WTC11 (cell line): Measurements from ENCODE around the gene GOLGA2. TPM values are rescaled to one million over a fixed set of nuclear protein-coding genes. Genes with fewer than 3 reads are reported as not detected.

Source experiments
- ATAC-seq: fragments of 200-7000 bp; cut with Tn5 transposase; 2 replicates; pipeline ENCODE4 v1.10.0; 2021; ENCODE audit warnings: mild to moderate bottlenecking, moderate library complexity
- CTCF ChIA-PET: fragments of 300-600 bp; sonication (Branson Sonifier 250); formaldehyde crosslinking; loops from one replicate; lab custom pipeline; 2021; ENCODE audit warnings: antibody characterized with exemption; lab: Charles Lee
- POLR2A ChIA-PET: fragments of 350-600 bp; sonication (Branson Sonifier 250); formaldehyde crosslinking; loops from one replicate; lab custom pipeline; 2021; ENCODE audit warnings: antibody characterized with exemption; lab: Charles Lee
- DNase-seq: peaks from one replicate; pipeline ENCODE4 v3.0.0; 2021; ENCODE audit warnings: low spot score
- H3K27ac Mint-ChIP-seq: 2 replicates; pipeline ENCODE4 v1.8.0; 2021; ENCODE audit warnings: mixed read lengths
- H3K27me3 Mint-ChIP-seq: 2 replicates; pipeline ENCODE4 v1.8.0; 2021; ENCODE audit warnings: low read depth, mild to moderate bottlenecking, moderate library complexity, mixed read lengths
- H3K36me3 Mint-ChIP-seq: 2 replicates; pipeline ENCODE4 v1.8.0; 2021; ENCODE audit warnings: mixed read lengths
- H3K4me1 Mint-ChIP-seq: 2 replicates; pipeline ENCODE4 v1.8.0; 2022; ENCODE audit warnings: mixed read lengths
- H3K4me3 Mint-ChIP-seq: 2 replicates; pipeline ENCODE4 v1.8.0; 2021; ENCODE audit warnings: mild to moderate bottlenecking, moderate library complexity, mixed read lengths
- H3K9me3 Mint-ChIP-seq: 2 replicates; pipeline ENCODE4 v1.8.0; 2021; ENCODE audit warnings: mixed read lengths
- ATF1 ChIP-seq: sonication (generic); formaldehyde crosslinking; IDR thresholded peaks from 2 replicates; pipeline ENCODE4 v1.8.1; 2023; ENCODE audit warnings: mild to moderate bottlenecking, moderate library complexity, missing genetic modification reagents
- CREB1 ChIP-seq: sonication (generic); formaldehyde crosslinking; IDR thresholded peaks from 2 replicates; pipeline ENCODE4 v1.8.0; 2023; ENCODE audit warnings: mild to moderate bottlenecking, missing genetic modification reagents
- FOXP1 ChIP-seq: sonication (generic); formaldehyde crosslinking; IDR thresholded peaks from 2 replicates; pipeline ENCODE4 v1.8.0; 2022; ENCODE audit warnings: missing genetic modification reagents, mild to moderate bottlenecking, moderate library complexity, borderline replicate concordance
- NR1H2 ChIP-seq: sonication (generic); formaldehyde crosslinking; IDR thresholded peaks from 2 replicates; pipeline ENCODE4 v1.9.0; 2021; ENCODE audit warnings: mild to moderate bottlenecking, moderate library complexity, missing genetic modification reagents
- NR3C1 ChIP-seq: sonication (generic); formaldehyde crosslinking; conservative IDR thresholded peaks from 2 replicates; pipeline ENCODE4 v1.8.1; 2023; ENCODE audit warnings: low read depth, mild to moderate bottlenecking, missing genetic modification reagents
- SOX15 ChIP-seq: fragments of 250-450 bp; sonication (Bioruptor Pico); IDR thresholded peaks from 2 replicates; pipeline ENCODE4 v1.9.0; 2021; ENCODE audit warnings: mild to moderate bottlenecking
- ZNF138 ChIP-seq: sonication (generic); formaldehyde crosslinking; conservative IDR thresholded peaks from 2 replicates; pipeline ENCODE4 v1.8.1; 2022; ENCODE audit warnings: mild to moderate bottlenecking, moderate library complexity, missing genetic modification reagents
- ZNF232 ChIP-seq: sonication (generic); formaldehyde crosslinking; IDR thresholded peaks from 2 replicates; pipeline ENCODE4 v1.8.0; 2022; ENCODE audit warnings: mild to moderate bottlenecking, missing genetic modification reagents
- total RNA-seq: library from RNA; stranded (reverse); gene quantifications from 3 replicates; pipeline ENCODE4 v1.2.3, GENCODE V29; 2021
- TF ChIP-seq, protein P1 (sequence below): sonication (generic); formaldehyde crosslinking; IDR thresholded peaks from 2 replicates; pipeline ENCODE4 v1.8.0; 2022; ENCODE audit warnings: mild to moderate bottlenecking, missing genetic modification reagents
- TF ChIP-seq, protein P2 (sequence below): sonication (generic); formaldehyde crosslinking; IDR thresholded peaks from 2 replicates; pipeline ENCODE4 v1.8.1; 2022; ENCODE audit warnings: mild to moderate bottlenecking, missing genetic modification reagents, moderate library complexity, borderline replicate concordance
- TF ChIP-seq, protein P3 (sequence below): fragments of 250-450 bp; sonication (Bioruptor Pico); conservative IDR thresholded peaks from 2 replicates; pipeline ENCODE4 v1.9.0; 2021; ENCODE audit warnings: mild to moderate bottlenecking
- TF ChIP-seq, protein P4 (sequence below): sonication (generic); formaldehyde crosslinking; IDR thresholded peaks from 2 replicates; pipeline ENCODE4 v1.8.1; 2022; ENCODE audit warnings: mild to moderate bottlenecking, moderate library complexity, missing genetic modification reagents
- TF ChIP-seq, protein P5 (sequence below): sonication (generic); formaldehyde crosslinking; IDR thresholded peaks from 2 replicates; pipeline ENCODE4 v1.8.1; 2023; ENCODE audit warnings: mild to moderate bottlenecking, missing genetic modification reagents
- TF ChIP-seq, protein P6 (sequence below): sonication (generic); formaldehyde crosslinking; IDR thresholded peaks from 2 replicates; pipeline ENCODE4 v1.8.1; 2023; ENCODE audit warnings: mild to moderate bottlenecking, missing genetic modification reagents
- TF ChIP-seq, protein P7 (sequence below): fragments of 250-450 bp; sonication (Bioruptor Pico); IDR thresholded peaks from 2 replicates; pipeline ENCODE4 v1.9.0; 2021; ENCODE audit warnings: moderate library complexity, mild to moderate bottlenecking, inconsistent platforms, borderline replicate concordance
- TF ChIP-seq, protein P8 (sequence below): sonication (generic); formaldehyde crosslinking; IDR thresholded peaks from 2 replicates; pipeline ENCODE4 v1.8.1; 2023; ENCODE audit warnings: mild to moderate bottlenecking, missing genetic modification reagents, moderate library complexity
- TF ChIP-seq, protein P9 (sequence below): sonication (generic); formaldehyde crosslinking; IDR thresholded peaks from 2 replicates; pipeline ENCODE4 v1.8.1; 2022; ENCODE audit warnings: low read depth, mild to moderate bottlenecking, moderate library complexity, missing genetic modification reagents, borderline replicate concordance

GOLGA2 gene
- total RNA-seq, 1 experiment from 2014 or later = 66.3 TPM

DNA sequence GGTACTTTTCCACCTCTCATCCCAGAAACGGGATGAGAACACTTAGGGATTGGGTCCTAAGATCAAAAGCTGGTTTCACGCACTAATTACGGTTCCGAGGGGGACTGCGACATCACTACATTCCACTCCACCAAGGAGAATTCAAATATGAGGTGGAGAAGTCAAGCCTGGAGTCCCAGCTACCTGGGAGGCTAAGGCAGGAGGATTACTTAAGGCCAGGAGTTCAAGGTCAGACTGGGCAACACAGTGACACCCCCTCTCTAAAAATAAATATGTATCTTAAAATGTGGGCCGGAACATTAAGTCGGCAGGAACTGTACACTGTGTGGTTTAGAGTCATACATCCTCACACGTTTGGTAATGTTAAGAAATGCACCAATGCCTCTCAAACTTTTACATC, 1.6 kb downstream of the GOLGA2 start:
- TF ChIP-seq FOXP1 (CRISPR knock-in tag) (no peak), NR3C1 (CRISPR knock-in tag) (no peak), CREB1 (CRISPR knock-in tag) (no peak)
- TF ChIP-seq, protein P1, sequence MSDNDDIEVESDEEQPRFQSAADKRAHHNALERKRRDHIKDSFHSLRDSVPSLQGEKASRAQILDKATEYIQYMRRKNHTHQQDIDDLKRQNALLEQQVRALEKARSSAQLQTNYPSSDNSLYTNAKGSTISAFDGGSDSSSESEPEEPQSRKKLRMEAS (CRISPR knock-in tag) = no peak
- TF ChIP-seq, protein P2, sequence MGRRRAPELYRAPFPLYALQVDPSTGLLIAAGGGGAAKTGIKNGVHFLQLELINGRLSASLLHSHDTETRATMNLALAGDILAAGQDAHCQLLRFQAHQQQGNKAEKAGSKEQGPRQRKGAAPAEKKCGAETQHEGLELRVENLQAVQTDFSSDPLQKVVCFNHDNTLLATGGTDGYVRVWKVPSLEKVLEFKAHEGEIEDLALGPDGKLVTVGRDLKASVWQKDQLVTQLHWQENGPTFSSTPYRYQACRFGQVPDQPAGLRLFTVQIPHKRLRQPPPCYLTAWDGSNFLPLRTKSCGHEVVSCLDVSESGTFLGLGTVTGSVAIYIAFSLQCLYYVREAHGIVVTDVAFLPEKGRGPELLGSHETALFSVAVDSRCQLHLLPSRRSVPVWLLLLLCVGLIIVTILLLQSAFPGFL (CRISPR knock-in tag) = no peak
- TF ChIP-seq, protein P3, sequence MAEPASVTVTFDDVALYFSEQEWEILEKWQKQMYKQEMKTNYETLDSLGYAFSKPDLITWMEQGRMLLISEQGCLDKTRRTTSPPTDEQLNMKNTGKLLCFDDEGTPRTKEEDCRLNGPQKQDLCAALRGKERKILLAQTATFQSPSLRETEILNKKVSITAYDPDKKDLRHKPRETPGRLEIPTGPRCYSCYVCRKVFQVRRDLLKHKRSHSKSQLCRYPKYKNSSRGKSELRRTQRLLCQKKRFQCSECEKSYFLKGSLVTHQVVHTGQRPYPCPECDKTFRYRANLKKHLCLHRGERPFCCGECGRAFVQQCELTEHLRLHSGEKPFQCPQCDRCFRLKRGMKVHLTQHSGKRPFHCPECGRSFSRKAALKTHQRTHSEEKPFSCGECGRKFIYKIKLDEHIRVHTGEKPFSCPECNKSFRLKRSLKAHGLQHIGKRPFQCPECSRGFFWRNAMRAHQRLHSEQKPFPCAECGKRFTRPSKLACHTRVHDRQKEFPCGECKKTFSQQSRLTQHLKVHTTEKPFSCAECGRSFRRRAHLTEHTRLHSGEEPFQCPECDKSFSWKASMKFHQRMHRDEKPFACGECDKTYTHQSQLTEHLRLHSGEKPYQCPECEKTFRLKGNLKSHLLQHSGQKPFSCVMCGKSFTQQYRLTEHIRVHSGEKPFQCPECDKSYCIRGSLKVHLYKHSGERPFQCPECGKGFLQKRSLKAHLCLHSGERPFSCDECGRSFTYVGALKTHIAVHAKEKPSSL (CRISPR knock-in tag) = no peak
- peaks cover 14% of the 10 kb centered on the region for H3K4me1 Mint-ChIP-seq
- no peaks in the 10 kb centered on the region for H3K9me3 Mint-ChIP-seq
- no peak for DNase-seq
- ChIA-PET CTCF (interaction anchor here (2.1 kb wide), 1 partner anchor 19 kb away, joined by 7 read pairs; no protein-coding TSS in a partner anchor), POLR2A (no interaction called here)
- H3K4me3 Mint-ChIP-seq = peak overlapping the region; percentile 92
- peaks cover 12% of the 10 kb centered on the region for H3K36me3 Mint-ChIP-seq
- ATAC-seq = no peak
- no peak overlapping the region for H3K27ac Mint-ChIP-seq
- no peaks in the 10 kb centered on the region; the same call in 1 of the 2 replicates for H3K27me3 Mint-ChIP-seq

DNA sequence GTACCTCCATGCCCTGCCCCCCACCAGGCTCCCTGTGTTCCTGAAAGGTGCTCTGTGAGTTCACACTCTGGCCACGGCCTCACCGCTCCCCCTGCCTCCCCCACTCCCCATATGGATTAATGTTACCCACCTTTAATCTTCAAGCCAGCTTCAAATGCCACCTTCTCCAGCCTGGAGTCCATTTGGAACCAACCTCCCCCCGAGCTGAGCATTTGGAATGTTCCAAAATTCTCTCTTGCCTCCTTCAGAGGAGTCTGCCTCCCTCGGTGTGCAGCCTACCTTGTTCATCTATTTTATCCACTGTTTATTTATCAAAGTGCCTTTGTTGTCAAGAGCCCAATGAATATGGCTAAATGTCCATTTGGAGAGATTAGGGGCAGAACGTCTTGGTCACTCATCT, 4.3 kb downstream of the GOLGA2 start:
- ChIA-PET CTCF (interaction anchor here (0.7 to 1.0 kb wide), 3 partner anchors 12 to 66 kb away, joined by 3 to 6 read pairs (median 3); no protein-coding TSS in a partner anchor), POLR2A (no interaction called here)
- DNase-seq (no peak), ATAC-seq (no peak)
- Mint-ChIP-seq H3K4me3 (no peak overlapping the region), H3K9me3 (no peaks in the 10 kb centered on the region), H3K27ac (no peak overlapping the region), H3K4me1 (peaks cover 5% of the 10 kb centered on the region), H3K27me3 (no peaks in the 10 kb centered on the region; the same call in 1 of the 2 replicates), H3K36me3 (peaks cover 12% of the 10 kb centered on the region)
- TF ChIP-seq, protein P4, sequence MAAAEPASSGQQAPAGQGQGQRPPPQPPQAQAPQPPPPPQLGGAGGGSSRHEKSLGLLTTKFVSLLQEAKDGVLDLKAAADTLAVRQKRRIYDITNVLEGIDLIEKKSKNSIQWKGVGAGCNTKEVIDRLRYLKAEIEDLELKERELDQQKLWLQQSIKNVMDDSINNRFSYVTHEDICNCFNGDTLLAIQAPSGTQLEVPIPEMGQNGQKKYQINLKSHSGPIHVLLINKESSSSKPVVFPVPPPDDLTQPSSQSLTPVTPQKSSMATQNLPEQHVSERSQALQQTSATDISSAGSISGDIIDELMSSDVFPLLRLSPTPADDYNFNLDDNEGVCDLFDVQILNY (CRISPR knock-in tag) = no peak
- TF ChIP-seq ATF1 (no peak), NR1H2 (no peak), CREB1 (CRISPR knock-in tag) (no peak), ZNF232 (CRISPR knock-in tag) (no peak), SOX15 (CRISPR knock-in tag) (no peak), ZNF138 (CRISPR knock-in tag) (no peak)
- TF ChIP-seq, protein P3 (CRISPR knock-in tag) = no peak
- TF ChIP-seq, protein P5, sequence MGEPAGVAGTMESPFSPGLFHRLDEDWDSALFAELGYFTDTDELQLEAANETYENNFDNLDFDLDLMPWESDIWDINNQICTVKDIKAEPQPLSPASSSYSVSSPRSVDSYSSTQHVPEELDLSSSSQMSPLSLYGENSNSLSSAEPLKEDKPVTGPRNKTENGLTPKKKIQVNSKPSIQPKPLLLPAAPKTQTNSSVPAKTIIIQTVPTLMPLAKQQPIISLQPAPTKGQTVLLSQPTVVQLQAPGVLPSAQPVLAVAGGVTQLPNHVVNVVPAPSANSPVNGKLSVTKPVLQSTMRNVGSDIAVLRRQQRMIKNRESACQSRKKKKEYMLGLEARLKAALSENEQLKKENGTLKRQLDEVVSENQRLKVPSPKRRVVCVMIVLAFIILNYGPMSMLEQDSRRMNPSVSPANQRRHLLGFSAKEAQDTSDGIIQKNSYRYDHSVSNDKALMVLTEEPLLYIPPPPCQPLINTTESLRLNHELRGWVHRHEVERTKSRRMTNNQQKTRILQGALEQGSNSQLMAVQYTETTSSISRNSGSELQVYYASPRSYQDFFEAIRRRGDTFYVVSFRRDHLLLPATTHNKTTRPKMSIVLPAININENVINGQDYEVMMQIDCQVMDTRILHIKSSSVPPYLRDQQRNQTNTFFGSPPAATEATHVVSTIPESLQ (CRISPR knock-in tag) = no peak
- TF ChIP-seq, protein P1 (CRISPR knock-in tag) = no peak
- TF ChIP-seq, protein P6, sequence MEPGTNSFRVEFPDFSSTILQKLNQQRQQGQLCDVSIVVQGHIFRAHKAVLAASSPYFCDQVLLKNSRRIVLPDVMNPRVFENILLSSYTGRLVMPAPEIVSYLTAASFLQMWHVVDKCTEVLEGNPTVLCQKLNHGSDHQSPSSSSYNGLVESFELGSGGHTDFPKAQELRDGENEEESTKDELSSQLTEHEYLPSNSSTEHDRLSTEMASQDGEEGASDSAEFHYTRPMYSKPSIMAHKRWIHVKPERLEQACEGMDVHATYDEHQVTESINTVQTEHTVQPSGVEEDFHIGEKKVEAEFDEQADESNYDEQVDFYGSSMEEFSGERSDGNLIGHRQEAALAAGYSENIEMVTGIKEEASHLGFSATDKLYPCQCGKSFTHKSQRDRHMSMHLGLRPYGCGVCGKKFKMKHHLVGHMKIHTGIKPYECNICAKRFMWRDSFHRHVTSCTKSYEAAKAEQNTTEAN (CRISPR knock-in tag) = no peak
- TF ChIP-seq, protein P7, sequence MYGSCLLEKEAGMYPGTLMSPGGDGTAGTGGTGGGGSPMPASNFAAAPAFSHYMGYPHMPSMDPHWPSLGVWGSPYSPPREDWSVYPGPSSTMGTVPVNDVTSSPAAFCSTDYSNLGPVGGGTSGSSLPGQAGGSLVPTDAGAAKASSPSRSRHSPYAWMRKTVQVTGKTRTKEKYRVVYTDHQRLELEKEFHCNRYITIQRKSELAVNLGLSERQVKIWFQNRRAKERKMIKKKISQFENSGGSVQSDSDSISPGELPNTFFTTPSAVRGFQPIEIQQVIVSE = no peak
- TF ChIP-seq, protein P8, sequence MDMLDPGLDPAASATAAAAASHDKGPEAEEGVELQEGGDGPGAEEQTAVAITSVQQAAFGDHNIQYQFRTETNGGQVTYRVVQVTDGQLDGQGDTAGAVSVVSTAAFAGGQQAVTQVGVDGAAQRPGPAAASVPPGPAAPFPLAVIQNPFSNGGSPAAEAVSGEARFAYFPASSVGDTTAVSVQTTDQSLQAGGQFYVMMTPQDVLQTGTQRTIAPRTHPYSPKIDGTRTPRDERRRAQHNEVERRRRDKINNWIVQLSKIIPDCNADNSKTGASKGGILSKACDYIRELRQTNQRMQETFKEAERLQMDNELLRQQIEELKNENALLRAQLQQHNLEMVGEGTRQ (CRISPR knock-in tag) = no peak
- TF ChIP-seq, protein P9, sequence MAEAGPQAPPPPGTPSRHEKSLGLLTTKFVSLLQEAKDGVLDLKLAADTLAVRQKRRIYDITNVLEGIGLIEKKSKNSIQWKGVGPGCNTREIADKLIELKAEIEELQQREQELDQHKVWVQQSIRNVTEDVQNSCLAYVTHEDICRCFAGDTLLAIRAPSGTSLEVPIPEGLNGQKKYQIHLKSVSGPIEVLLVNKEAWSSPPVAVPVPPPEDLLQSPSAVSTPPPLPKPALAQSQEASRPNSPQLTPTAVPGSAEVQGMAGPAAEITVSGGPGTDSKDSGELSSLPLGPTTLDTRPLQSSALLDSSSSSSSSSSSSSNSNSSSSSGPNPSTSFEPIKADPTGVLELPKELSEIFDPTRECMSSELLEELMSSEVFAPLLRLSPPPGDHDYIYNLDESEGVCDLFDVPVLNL (CRISPR knock-in tag) = no peak
